GM12875 (cell line): ENCODE results near the gene GPR4.

Source experiments
- H3K4me3 ChIP-seq: one replicate; pipeline ENCODE4 v1.5.1; 2011; ENCODE audit warnings: low read depth, low read length, control low read depth
- CTCF ChIP-seq: IDR thresholded peaks from 2 replicates; pipeline ENCODE4 v1.5.1; 2011; ENCODE audit warnings: low read depth, mild to moderate bottlenecking, control low read depth, inconsistent platforms, low read length, moderate library complexity, borderline replicate concordance; ENCODE audit not compliant: insufficient read depth

Gene GPR4

GRCh38 chr19:45547211-45547770 is 54.7 kb downstream of the GPR4 start:
- no peak overlapping the region for H3K4me3 ChIP-seq

GRCh38 chr19:45542234-45542668 is 59.8 kb downstream of the GPR4 start:
- TF ChIP-seq CTCF, result no peak

More at GRCh38 chr19:45547211-45547770, 54.7 kb downstream of the GPR4 start:
- no peak for TF ChIP-seq CTCF

More at GRCh38 chr19:45542234-45542668, 59.8 kb downstream of the GPR4 start:
- H3K4me3 ChIP-seq, result no peak overlapping the region
